GM10248 (cell line): ENCODE measurements around the gene DGCR8.

Source experiments
- CTCF ChIA-PET: fragments of 300-600 bp; sonication (Branson Sonifier 250); formaldehyde crosslinking; extraction: SDS; loops from one replicate; lab custom pipeline; 2021; ENCODE audit warnings: antibody characterized with exemption; lab: Yijun Ruan, JAX
- POLR2A ChIA-PET: fragments of 350-650 bp; sonication (Branson Sonifier 250); formaldehyde crosslinking; extraction: SDS; loops from one replicate; lab custom pipeline; 2020; ENCODE audit warnings: antibody characterized with exemption; lab: Yijun Ruan, JAX
- DNase-seq: peaks from one replicate; pipeline ENCODE4 v3.0.0; 2012; ENCODE audit errors: extremely low spot score
- CTCF ChIP-seq: IDR thresholded peaks from 2 replicates; pipeline ENCODE4 v1.5.1; 2012; ENCODE audit warnings: mild to moderate bottlenecking, low read depth; ENCODE audit errors: extremely low read depth, missing control alignments, control extremely low read depth

Gene DGCR8

DNA sequence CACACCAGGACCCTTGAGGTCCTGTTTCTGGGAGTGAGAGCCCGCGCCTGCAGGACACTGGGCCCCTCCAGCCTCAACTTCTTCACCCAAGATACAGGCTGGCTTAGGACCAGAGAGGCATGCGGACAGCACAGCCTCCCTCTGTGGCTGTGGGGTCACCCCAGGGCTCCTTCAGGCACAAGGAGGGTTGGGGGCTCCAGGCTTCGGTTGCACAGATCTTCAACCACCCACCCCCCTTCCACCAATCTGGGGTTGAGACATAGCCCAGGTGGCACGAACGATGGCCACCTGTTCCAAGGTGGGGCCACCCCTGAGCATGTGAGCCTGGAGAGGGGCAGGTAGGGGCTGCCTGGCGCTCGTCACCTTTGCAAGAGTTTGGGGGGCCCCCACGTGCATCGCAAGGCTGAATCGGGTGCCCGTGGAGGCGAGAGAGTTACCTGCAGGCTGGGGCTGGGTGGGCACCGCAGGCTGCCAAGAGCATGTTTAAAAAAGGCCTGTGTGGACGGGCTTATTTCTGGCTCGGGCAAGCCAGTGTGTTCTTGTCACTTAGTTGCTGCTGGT is 52.7 kb downstream of the DGCR8 start:
- DNase-seq: no peak
- POLR2A ChIA-PET: no interaction called here
- no peak for TF ChIP-seq CTCF
- CTCF ChIA-PET: no interaction called here

- TF ChIP-seq CTCF: no peak
- no peak for DNase-seq
- POLR2A ChIA-PET: no interaction called here
- CTCF ChIA-PET: no interaction called here
Measured at GRCh38 chr22:20133930-20134549, 54.0 kb downstream of the DGCR8 start.

- ChIA-PET POLR2A (no interaction called here), CTCF (no interaction called here)
- TF ChIP-seq CTCF: no peak
- DNase-seq: no peak
Measured at GRCh38 chr22:20135265-20135664, 55.2 kb downstream of the DGCR8 start.

GRCh38 chr22:20135806-20136602 is 56.0 kb downstream of the DGCR8 start:
- ChIA-PET POLR2A (no interaction called here), CTCF (no interaction called here)
- no peak for DNase-seq
- TF ChIP-seq CTCF: no peak

DNA sequence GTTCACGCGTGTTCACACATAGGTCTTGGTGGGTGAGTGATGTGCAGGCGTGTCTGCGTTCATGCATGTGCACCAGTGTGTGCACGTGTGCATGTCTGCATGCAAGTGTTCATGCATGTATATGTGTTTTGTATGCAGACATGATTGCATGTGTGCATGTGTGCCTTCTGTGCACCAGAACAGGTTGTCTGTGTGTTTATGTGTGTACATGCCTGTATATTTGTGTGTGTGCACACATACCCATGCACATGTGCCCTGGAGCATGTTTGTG is 56.5 kb downstream of the DGCR8 start:
- ChIA-PET CTCF (interaction anchor here (0.9 kb wide), 1 partner anchor 20 kb away, joined by 3 read pairs; no protein-coding TSS in a partner anchor), POLR2A (no interaction called here)
- no peak for TF ChIP-seq CTCF
- DNase-seq: no peak

DNA sequence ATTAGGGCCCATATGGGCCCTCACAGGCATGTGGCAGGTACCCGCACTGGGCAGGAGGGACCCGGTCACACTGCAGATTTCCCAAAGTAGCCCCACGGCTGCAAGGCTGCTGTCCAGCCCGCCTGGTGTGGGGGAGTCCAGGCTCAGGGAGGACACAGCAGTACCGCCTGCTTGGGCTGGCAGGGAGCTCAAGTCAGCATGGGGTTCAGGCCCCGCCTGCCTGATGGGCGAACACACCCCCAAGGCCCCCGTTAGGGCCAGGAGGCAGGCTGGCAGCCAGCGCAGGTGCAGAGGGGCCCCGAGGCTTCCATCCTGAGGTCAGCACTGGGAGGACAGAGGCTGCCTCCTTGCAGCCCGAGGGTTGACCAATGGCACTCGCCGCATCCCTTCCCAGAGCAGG is 57.1 kb downstream of the DGCR8 start:
- ChIA-PET POLR2A (no interaction called here), CTCF (interaction anchor here (0.9 kb wide), 1 partner anchor 20 kb away, joined by 3 read pairs; no protein-coding TSS in a partner anchor)
- no peak for DNase-seq
- TF ChIP-seq CTCF: no peak
